ENCODE results near the gene SGSM2. TPM values are rescaled to one million over a fixed set of nuclear protein-coding genes. Genes with fewer than 3 reads are reported as not detected.

Gene SGSM2
- polyA plus RNA-seq, 1 donor from 2014 or later: 222 TPM

DNA sequence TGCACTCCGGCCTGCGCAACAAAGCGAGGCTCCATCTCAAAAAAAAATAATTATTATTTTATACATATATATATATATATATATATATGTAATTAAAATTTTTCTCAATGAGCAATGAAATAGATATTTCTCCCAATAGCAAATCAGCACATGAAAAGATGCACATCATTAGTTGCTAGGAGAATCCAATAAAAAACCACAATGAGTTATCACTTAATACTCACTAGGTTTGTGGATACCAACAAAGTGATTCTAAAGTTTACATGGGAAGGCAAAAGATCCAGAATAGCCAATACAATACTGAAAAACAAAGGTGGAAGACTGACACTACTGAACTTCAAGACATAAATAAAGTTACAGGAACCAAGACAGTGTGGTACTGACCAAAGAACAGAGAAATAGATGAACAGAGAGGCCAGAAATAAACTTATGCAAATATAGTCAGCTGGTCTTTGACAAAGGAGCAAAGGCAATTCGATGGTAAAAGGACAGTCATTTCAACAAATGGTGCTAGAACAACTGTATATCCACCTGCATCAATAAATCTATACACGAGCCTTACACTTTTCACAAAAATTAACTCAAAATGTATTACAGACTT is 47.3 kb upstream of the SGSM2 start:
- Histone ChIP-seq H3K9ac (ENCODE audit: low read length) (no peak overlapping the region), H3K79me2 (replicated peaks; ENCODE audit: insufficient read depth, low read length) (no peaks in the 10 kb centered on the region), H3F3A (ENCODE audit: insufficient read depth, low read length, poor library complexity, severe bottlenecking) (no peaks in the 10 kb centered on the region), H3K4me2 (ENCODE audit: low read length) (no peak overlapping the region), H3K27me3 (ENCODE audit: insufficient read depth, low read depth, low read length) (no peaks in the 10 kb centered on the region), H3K27ac (ENCODE audit: low read length) (no peak overlapping the region), H4K20me1 (ENCODE audit: insufficient read depth) (no peaks in the 10 kb centered on the region), H3K9me2 (ENCODE audit: insufficient read depth, low read length) (no peaks in the 10 kb centered on the region), H3K4me3 (ENCODE audit: low read length) (no peak overlapping the region), H3K36me3 (ENCODE audit: insufficient read depth, low read length) (peaks cover 7% of the 10 kb centered on the region), H2AFZ (ENCODE audit: low read depth, low read length) (no peak overlapping the region), H3K9me3 (ENCODE audit: low read length) (no peaks in the 10 kb centered on the region)
- TF ChIP-seq RAD21 (conservative IDR thresholded peaks at IDR 0.05): no peak
- no peak for TF ChIP-seq MXI1 (conservative IDR thresholded peaks at IDR 0.05; ENCODE audit: poor library complexity, severe bottlenecking)
- no peak for TF ChIP-seq SMC3 (conservative IDR thresholded peaks at IDR 0.05; ENCODE audit: poor library complexity)
- no peak for TF ChIP-seq REST (IDR thresholded peaks at IDR 0.05; ENCODE audit: borderline replicate concordance)
- TF ChIP-seq EZH2 (IDR thresholded peaks at IDR 0.05; ENCODE audit: borderline replicate concordance, insufficient read depth, low read length, poor library complexity, severe bottlenecking): no peak
- no peak for TF ChIP-seq EP300 (conservative IDR thresholded peaks at IDR 0.05; ENCODE audit: poor library complexity, severe bottlenecking)
- TF ChIP-seq TAF1 (IDR thresholded peaks at IDR 0.05; ENCODE audit: low read depth): no peak
- TF ChIP-seq CTCF (IDR thresholded peaks at IDR 0.05; ENCODE audit: poor library complexity, severe bottlenecking): no peak

GRCh38 chr17:2292100-2292499 is 45.2 kb upstream of the SGSM2 start:
- Histone ChIP-seq H3K9me3 (ENCODE audit: low read length) (no peaks in the 10 kb centered on the region), H4K20me1 (ENCODE audit: insufficient read depth) (no peaks in the 10 kb centered on the region), H3K27me3 (ENCODE audit: insufficient read depth, low read depth, low read length) (no peaks in the 10 kb centered on the region), H2AFZ (ENCODE audit: low read depth, low read length) (no peak overlapping the region), H3K79me2 (replicated peaks; ENCODE audit: insufficient read depth, low read length) (peaks cover 5% of the 10 kb centered on the region), H3K9ac (ENCODE audit: low read length) (no peak overlapping the region), H3K27ac (ENCODE audit: low read length) (no peak overlapping the region), H3K4me2 (ENCODE audit: low read length) (no peak overlapping the region), H3K9me2 (ENCODE audit: insufficient read depth, low read length) (no peaks in the 10 kb centered on the region), H3K36me3 (ENCODE audit: insufficient read depth, low read length) (peaks cover 7% of the 10 kb centered on the region), H3K4me3 (ENCODE audit: low read length) (no peak overlapping the region), H3F3A (ENCODE audit: insufficient read depth, low read length, poor library complexity, severe bottlenecking) (no peaks in the 10 kb centered on the region)
- TF ChIP-seq CTCF (IDR thresholded peaks at IDR 0.05; ENCODE audit: poor library complexity, severe bottlenecking) (no peak), POLR2AphosphoS5 (IDR thresholded peaks at IDR 0.05) (no peak), EP300 (conservative IDR thresholded peaks at IDR 0.05; ENCODE audit: poor library complexity, severe bottlenecking) (no peak), RAD21 (conservative IDR thresholded peaks at IDR 0.05) (no peak), REST (IDR thresholded peaks at IDR 0.05; ENCODE audit: borderline replicate concordance) (no peak), TAF1 (IDR thresholded peaks at IDR 0.05; ENCODE audit: low read depth) (no peak), EZH2 (IDR thresholded peaks at IDR 0.05; ENCODE audit: borderline replicate concordance, insufficient read depth, low read length, poor library complexity, severe bottlenecking) (no peak), MXI1 (conservative IDR thresholded peaks at IDR 0.05; ENCODE audit: poor library complexity, severe bottlenecking) (no peak), SMC3 (conservative IDR thresholded peaks at IDR 0.05; ENCODE audit: poor library complexity) (no peak)
